ENCODE results near the gene CD2BP2.

The CD2BP2 gene

DNA sequence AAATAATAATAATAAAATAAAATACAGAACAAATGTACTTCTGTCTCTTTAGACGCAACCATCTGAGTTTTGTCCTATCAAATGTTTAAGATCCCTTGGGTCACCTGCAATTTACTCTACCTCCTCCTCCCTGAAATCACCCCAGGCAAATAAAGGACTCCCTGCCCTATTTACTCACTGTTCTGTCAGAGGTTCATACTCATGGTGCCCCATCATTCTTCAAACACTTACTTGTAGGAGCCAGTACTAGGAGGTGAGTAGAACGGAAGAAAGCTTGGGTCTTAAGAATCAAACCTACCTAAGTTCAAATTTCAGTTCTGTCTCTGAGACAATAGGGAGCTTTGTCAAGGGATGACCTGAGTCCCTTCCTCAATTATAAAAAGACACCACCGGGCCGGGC lies 11.4 kb upstream of the CD2BP2 start:
- H3K27ac ChIP-seq (ENCODE audit: low read depth, low read length), result no peak overlapping the region
- peak overlapping the region; percentile 83 for H3K4me2 ChIP-seq (ENCODE audit: low read depth, low read length, poor library complexity, severe bottlenecking)
- peaks cover 3% of the 10 kb centered on the region; the same call in 1 of the 2 replicates for H3F3A ChIP-seq (ENCODE audit: insufficient read depth)
- no peaks in the 10 kb centered on the region for H3K9me3 ChIP-seq (ENCODE audit: insufficient read depth, low read length)
- peaks cover 5% of the 10 kb centered on the region; the same call in 1 of the 2 replicates for H3K36me3 ChIP-seq (ENCODE audit: low read length)
- H3K9me2 ChIP-seq (replicated peaks; ENCODE audit: insufficient read depth, low read length), result no peaks in the 10 kb centered on the region
- peaks cover 77% of the 10 kb centered on the region for H3K79me2 ChIP-seq (ENCODE audit: insufficient read depth, low read length)
- no peak for TF ChIP-seq CTCF (IDR thresholded peaks at IDR 0.05; ENCODE audit: insufficient read depth, low read length, poor library complexity, severe bottlenecking)
- no peak for TF ChIP-seq EZH2phosphoT487 (conservative IDR thresholded peaks at IDR 0.05; ENCODE audit: low read length)
- no peak overlapping the region for H3K4me3 ChIP-seq (ENCODE audit: insufficient read depth, low read length, poor library complexity, severe bottlenecking)
- no peaks in the 10 kb centered on the region for H3K27me3 ChIP-seq (ENCODE audit: low read length)
- no peaks in the 10 kb centered on the region; the same call in 1 of the 2 replicates for H4K20me1 ChIP-seq (ENCODE audit: low read depth, low read length)
- no peak overlapping the region for H2AFZ ChIP-seq (ENCODE audit: low read depth, low read length, severe bottlenecking)
- peak overlapping the region; percentile 96; the same call in 1 of the 2 replicates for H3K9ac ChIP-seq (ENCODE audit: low read length)

DNA sequence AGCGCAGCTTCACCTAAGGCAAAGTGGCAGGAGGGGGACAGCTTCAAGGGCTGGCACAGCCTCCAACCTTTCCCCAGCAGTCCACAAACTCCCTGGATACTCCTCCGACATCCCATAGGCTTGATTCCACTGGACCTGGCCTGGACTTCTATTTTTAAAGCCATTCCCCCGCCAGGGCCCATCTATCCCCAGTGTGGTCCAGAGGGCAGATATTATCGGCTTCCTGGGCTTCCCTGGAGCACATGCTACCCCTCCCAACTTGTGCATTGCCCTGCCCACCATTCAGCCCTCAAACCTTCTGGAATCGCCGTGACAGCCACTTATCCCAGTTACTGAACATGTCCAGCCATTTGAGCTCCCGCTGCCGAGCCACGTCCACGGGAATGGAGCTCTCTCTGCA lies 10.1 kb upstream of the CD2BP2 start:
- H3K4me2 ChIP-seq (ENCODE audit: low read depth, low read length, poor library complexity, severe bottlenecking), result no peak overlapping the region
- H3K79me2 ChIP-seq (ENCODE audit: insufficient read depth, low read length), result peaks cover 83% of the 10 kb centered on the region
- H3F3A ChIP-seq (ENCODE audit: insufficient read depth), result no peaks in the 10 kb centered on the region

DNA sequence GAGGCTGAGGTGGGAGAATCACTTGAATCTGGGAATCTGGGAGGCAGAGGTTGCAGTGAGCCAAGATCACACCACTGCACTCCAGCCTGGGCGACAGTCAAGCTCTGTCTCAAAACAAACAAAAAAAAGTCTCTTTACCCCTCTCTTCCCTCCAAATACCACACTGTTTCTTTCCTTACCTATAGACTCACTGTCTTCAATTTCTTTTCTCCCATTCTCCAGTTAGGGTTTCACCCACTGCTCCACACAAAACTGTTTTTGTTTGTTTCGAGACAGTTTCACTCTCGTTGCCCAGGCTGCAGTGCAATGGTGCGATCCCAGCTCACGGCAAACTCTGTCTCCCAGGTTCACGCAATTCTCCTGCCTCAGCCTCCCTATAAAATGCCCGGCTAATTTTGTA lies 6.1 kb upstream of the CD2BP2 start:
- H3K27me3 ChIP-seq (ENCODE audit: low read length), result no peaks in the 10 kb centered on the region
- peaks cover 12% of the 10 kb centered on the region for H3F3A ChIP-seq (ENCODE audit: insufficient read depth)
- H2AFZ ChIP-seq (ENCODE audit: low read depth, low read length, severe bottlenecking), result no peak overlapping the region
- H3K79me2 ChIP-seq (ENCODE audit: insufficient read depth, low read length), result peaks cover 46% of the 10 kb centered on the region
- no peaks in the 10 kb centered on the region for H3K9me2 ChIP-seq (replicated peaks; ENCODE audit: insufficient read depth, low read length)
- no peak overlapping the region for H3K4me3 ChIP-seq (ENCODE audit: insufficient read depth, low read length, poor library complexity, severe bottlenecking)
- peaks cover 5% of the 10 kb centered on the region; the same call in 1 of the 2 replicates for H3K36me3 ChIP-seq (ENCODE audit: low read length)
- H3K27ac ChIP-seq (ENCODE audit: low read depth, low read length), result no peak overlapping the region
- H4K20me1 ChIP-seq (ENCODE audit: low read depth, low read length), result no peaks in the 10 kb centered on the region
- TF ChIP-seq EZH2phosphoT487 (conservative IDR thresholded peaks at IDR 0.05; ENCODE audit: low read length) (no peak), CTCF (IDR thresholded peaks at IDR 0.05; ENCODE audit: insufficient read depth, low read length, poor library complexity, severe bottlenecking) (no peak)
- H3K9me3 ChIP-seq (ENCODE audit: insufficient read depth, low read length), result no peaks in the 10 kb centered on the region
- no peak overlapping the region for H3K4me2 ChIP-seq (ENCODE audit: low read depth, low read length, poor library complexity, severe bottlenecking)
- no peak overlapping the region for H3K9ac ChIP-seq (ENCODE audit: low read length)

More for the DNA sequence above, 10.1 kb upstream of the CD2BP2 start:
- H3K9me2 ChIP-seq (replicated peaks; ENCODE audit: insufficient read depth, low read length), result no peaks in the 10 kb centered on the region
- no peak overlapping the region for H3K4me3 ChIP-seq (ENCODE audit: insufficient read depth, low read length, poor library complexity, severe bottlenecking)
- no peak for TF ChIP-seq CTCF (IDR thresholded peaks at IDR 0.05; ENCODE audit: insufficient read depth, low read length, poor library complexity, severe bottlenecking)
- no peak for TF ChIP-seq EZH2phosphoT487 (conservative IDR thresholded peaks at IDR 0.05; ENCODE audit: low read length)
- H3K36me3 ChIP-seq (ENCODE audit: low read length), result peaks cover 5% of the 10 kb centered on the region; the same call in 1 of the 2 replicates
- no peaks in the 10 kb centered on the region; the same call in 1 of the 2 replicates for H4K20me1 ChIP-seq (ENCODE audit: low read depth, low read length)
- no peak overlapping the region for H2AFZ ChIP-seq (ENCODE audit: low read depth, low read length, severe bottlenecking)
- no peak overlapping the region for H3K27ac ChIP-seq (ENCODE audit: low read depth, low read length)
- H3K9ac ChIP-seq (ENCODE audit: low read length), result no peak overlapping the region
- no peaks in the 10 kb centered on the region for H3K27me3 ChIP-seq (ENCODE audit: low read length)
- H3K9me3 ChIP-seq (ENCODE audit: insufficient read depth, low read length), result no peaks in the 10 kb centered on the region

Data from SU-DHL-6 (cell line).